Prostate gland (tissue), 2 donors: ENCODE results near the gene HNRNPAB.

ENCODE experiments used
- POLR2A ChIP-seq: fragments of 450-650 bp; IDR thresholded peaks from one replicate; pipeline ENCODE4 v1.6.1; 2016; ENCODE audit warnings: antibody characterized with exemption, mild to moderate bottlenecking
- TF ChIP-seq, protein P1 (sequence below), 4 experiments: fragments of 200-600 bp in 2 of 4; fragments of 450-650 bp in 2 of 4; sonication (generic) in 2 of 4; IDR thresholded peaks; 1 replicate in 3 of 4; 2 replicates in 1 of 4; pipeline ENCODE4 v1.5.1; 2016 to 2019; ENCODE audit warnings: antibody characterized with exemption in 4 of 4, mild to moderate bottlenecking in 2 of 4, moderate library complexity in 2 of 4

DNA sequence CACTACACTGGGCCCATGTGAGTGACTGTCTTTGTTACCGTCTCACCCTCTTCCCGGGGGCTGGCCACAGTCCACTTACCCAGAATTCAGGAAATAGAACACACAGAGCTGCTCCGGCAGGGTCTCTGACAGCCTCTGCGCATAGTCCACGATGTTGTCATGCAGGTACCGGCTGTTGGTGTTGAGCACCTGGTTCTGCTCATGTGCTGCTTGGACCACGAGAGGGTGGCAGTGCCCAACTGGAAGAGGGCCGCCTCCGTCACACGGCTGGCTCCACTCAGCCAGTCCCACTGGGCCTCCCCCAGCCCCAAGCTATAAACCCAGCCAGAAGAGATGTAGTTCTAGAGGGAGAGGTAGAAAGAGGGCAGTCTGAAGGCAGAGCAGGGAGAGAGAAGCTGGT is 25.5 kb downstream of the HNRNPAB start:
- TF ChIP-seq, protein P1, sequence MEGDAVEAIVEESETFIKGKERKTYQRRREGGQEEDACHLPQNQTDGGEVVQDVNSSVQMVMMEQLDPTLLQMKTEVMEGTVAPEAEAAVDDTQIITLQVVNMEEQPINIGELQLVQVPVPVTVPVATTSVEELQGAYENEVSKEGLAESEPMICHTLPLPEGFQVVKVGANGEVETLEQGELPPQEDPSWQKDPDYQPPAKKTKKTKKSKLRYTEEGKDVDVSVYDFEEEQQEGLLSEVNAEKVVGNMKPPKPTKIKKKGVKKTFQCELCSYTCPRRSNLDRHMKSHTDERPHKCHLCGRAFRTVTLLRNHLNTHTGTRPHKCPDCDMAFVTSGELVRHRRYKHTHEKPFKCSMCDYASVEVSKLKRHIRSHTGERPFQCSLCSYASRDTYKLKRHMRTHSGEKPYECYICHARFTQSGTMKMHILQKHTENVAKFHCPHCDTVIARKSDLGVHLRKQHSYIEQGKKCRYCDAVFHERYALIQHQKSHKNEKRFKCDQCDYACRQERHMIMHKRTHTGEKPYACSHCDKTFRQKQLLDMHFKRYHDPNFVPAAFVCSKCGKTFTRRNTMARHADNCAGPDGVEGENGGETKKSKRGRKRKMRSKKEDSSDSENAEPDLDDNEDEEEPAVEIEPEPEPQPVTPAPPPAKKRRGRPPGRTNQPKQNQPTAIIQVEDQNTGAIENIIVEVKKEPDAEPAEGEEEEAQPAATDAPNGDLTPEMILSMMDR (IDR thresholded peaks at IDR 0.05): no peak
- no peak for TF ChIP-seq POLR2A
